ENCODE results near the gene TSC2.
"Not testable (repeated sequence)": the region's sequence is repeated elsewhere in the genome, so short reads cannot be mapped to it uniquely, and the experiment has no call there.

The TSC2 gene

DNA sequence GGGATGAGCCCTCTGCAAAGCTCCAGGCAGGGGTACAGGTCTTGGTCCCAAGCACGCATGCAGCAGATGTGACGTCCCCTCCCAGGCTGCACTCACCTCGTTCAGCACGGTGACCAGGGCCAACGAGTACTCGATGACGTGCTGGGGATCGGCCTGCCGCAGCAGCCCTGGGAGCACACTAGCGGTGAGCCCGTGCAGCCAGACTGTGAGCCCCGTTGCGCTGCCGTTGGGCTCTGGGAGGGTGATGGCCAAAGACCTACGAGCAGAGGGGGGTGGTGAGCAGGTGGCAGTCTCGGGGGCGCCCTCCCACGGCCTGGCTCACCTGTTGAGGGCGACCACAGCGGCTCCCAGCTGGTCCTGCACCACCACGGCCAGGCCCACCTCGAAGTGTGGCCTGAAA lies 58.0 kb downstream of the TSC2 start:
- DNase-seq (ENCODE audit: low read depth) = not testable (repeated sequence)

DNA sequence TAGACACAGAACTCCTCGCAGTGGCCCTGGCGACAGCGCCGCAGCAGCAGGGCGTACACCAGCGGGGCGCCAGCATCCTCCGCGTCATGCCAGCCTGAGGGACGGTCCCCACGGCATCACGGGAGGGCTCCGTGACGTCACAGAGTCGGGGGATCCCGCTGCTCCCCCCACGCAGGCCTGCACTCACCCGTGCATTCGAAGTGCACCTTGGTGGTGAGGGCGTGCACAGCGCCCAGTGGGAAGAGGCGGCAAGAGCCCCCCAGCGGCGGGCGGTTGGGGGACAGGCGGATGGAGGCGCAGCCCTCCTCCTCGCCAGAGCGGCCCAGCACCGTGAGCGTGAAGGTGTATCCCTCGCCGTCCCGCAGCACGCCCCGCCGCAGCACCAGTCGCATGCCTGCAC lies 58.4 kb downstream of the TSC2 start:
- DNase-seq (ENCODE audit: low read depth) = not testable (repeated sequence)

DNA sequence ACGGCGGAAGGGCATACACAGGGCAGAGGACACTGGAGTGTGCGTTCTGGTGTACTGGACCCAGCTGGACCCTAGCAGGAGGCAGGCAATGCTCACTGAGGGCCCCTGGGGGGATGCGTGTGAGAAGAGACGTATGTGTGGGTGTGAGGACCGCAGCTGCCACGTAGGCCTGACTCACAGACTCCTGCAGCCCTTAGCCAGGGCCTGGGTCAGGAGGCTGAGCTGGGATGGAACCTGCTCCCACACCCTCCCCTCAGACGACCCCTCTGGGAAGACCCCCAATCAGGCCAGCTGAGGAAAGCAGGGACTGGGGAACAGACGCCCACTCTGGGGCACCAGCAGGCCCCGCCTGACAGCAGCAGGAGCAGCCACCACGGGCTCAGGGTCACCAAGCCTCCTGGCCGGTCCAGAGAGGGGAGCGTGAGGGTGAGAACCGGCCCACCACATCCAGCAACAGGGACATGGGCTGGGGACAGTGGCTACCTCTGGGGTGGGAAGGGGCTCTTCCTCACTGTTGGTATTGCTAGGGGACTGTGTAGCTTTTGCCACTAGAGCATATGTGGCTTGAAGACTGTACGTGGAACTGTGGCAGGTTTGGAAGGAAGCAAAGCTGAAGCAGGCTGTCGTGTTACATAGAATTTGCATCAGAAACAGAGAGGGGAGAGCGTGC lies 59.5 kb downstream of the TSC2 start:
- not testable (repeated sequence) for DNase-seq (ENCODE audit: low read depth)

DNA sequence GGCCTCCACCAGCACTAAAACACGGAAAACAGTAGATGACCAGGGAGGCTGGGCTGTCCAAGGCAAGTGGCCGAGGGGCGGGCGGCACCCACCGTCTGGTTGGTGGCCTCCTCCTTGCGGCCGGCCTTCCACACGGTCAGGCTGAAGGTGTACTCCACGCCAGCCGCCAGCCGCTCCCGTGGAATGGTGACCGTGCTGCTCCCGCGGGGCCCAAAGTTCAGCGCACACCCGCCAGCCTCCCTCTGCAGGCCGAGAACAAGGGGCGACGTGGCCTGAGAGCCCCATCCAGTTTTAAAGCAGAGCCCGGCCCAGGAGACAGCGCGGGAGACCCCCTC lies 60.0 kb downstream of the TSC2 start:
- DNase-seq (ENCODE audit: low read depth) = not testable (repeated sequence)

DNA sequence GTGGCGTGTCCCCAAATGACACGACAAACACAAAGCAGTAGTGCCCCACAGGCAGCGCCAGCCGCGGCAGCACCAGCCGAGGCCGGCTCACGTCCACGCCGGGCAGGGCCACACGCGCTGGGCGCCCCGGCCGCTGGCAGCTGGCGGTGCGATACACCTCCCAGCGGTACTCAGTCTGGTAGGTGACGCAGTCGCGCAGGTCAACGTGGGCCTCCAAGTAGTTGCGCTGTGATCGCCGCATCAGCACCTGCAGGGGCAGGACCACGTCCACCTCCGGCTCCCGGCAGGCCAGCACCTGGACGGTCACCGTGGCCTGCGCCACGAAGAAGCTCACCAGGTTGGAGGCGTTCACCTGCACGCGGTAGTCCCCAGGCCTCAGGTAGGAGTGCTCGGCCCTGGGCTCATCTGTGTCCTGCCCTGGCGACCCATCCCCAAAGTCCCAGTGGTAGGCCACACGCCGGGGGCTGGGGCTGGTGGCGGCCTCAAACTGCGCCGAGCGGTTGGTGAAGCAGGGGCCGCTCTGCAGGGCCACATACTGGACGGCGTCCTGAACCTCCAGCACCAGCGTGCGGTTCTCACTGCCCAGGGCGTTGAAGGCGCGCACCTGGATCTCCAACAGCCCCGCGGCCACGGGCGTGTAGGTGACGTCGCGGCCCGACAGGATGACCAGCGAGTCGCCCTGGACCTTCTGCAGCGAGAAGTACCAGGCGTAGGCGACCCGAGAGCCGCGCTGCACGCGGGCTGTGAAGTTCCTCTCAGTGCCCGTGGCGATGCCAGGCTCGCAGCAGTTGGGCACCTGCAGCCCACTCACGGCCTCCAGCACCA lies 60.9 kb downstream of the TSC2 start:
- not testable (repeated sequence) for DNase-seq (ENCODE audit: low read depth)

DNA sequence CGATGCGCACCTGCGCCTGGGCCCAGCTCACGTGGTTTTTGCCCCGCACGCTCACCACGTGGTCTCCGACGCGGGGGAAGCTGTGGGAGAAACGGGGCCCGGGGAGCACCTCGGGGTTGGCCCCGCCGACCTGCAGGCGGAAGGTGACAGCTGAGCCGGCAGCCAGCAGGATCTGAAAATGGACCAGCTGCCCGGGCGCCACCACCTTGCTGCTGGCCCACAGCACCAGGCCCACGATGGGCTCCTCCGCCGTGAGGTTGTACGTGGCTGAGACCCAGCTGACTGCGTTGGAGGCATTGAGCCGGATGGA lies 61.4 kb downstream of the TSC2 start:
- not testable (repeated sequence) for DNase-seq (ENCODE audit: low read depth)

DNA sequence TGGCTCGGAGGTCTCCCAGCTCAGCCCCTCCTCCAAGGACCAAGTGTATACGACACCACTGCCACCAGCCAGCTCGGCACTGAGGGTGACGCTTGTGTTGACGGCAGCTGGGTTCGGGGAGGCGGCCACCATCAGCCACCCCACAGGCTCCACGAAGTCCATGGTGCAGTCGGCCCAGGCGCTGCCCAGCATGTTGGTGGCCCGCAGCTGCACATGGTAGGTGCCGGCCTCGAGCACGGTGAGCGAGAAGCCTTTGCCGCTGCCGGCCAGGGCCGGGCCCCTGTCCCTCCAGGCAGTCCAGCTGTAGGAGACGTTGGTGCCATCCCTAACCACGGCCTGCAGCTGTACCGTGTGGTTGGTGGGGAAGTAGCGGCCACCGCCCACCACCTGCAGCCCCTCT lies 62.1 kb downstream of the TSC2 start:
- not testable (repeated sequence) for DNase-seq (ENCODE audit: low read depth)

DNA sequence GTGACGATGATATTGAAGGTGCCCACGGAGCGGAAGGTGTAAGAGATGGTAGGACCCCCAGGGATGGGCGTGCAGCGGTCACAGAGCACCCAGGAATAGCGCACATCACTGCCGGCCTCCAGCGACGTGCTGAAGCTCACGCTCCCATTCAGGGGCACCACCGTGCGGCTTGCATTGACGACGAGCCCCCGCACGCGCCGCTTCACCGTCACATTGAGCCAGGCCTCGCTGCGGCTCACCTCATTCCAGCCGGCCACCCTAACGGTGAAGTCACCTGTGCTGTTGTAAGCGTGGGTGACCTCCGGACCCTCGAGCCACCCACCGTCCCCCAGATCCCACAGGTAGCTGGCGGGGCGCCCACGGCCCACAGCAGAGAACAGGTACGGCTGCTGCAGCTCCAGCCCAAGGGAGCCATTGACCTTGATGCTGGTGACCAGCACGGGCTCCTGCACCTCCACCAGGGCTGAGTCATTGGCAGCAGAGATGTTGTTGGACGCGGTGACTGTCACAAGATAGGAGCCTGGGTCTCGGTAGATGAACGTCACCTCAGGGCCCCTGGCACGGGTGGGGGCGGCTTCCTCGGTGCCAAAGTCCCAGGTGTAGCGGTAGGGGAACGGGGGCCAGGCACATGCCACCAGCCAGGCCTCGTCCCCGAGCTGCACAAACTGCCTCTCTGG lies 62.7 kb downstream of the TSC2 start:
- DNase-seq (ENCODE audit: low read depth) = not testable (repeated sequence)

DNA sequence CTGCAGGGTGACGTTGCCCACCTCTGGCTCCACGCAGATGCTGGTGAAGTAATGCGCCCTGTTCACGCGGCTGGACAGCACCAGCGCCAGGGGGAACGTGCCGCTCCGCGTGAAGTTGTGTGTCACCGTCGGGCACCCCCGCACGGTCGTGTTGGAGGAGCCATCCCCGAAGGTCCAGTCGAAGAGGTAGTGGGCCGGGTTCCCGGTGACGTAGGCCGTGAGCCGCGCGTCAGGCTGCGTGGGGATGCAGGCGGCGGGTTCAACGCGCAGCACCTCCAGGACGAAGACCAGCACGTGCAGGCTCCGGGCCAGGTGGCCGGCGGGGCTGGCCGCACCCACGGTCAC lies 63.2 kb downstream of the TSC2 start:
- not testable (repeated sequence) for DNase-seq (ENCODE audit: low read depth)

DNA sequence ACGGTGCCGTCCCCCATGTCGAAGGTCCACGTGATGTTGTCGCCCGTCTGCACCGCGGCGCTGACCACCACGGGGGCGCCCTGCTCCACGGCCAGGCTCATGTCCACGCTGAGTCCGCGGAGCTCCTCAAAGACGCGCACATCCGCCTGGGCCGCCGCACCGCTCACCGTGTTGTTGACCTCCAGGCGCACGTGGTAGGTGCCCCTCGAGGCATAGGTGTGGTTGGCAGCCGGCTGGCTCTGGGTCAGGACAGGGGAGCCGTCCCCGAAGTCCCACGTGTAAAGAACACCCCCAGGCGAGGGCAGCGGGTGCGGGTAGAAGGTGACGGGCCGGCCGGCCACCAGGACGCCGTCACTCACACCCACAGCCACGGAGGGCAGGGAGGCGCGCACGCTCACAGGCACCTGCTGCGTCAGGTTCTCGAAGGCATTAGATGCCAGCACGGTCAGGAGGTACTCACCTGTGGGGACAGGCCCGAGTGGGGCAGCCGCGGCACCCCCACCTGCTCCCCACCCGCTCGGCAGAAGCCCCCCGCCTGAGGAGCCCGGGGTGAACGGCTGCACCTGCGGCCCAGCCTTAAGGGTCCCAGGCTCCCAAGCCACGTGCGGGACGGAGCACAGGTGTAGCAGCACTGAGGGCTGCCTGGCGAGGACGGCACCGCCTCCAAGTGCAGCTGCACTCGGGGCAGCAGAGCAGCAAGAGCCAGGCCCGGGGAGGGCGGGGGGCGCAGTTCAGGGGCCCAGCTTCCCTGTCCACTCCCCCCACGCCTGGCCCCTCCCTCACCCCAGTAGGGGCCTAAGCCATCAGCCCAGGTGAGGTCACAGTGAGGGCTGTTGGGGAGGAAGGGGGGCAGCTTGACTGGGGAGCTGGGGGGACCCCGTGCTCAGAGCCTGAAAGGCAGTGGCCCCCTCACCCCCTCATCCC lies 63.9 kb downstream of the TSC2 start:
- DNase-seq (ENCODE audit: low read depth) = not testable (repeated sequence)

DNA sequence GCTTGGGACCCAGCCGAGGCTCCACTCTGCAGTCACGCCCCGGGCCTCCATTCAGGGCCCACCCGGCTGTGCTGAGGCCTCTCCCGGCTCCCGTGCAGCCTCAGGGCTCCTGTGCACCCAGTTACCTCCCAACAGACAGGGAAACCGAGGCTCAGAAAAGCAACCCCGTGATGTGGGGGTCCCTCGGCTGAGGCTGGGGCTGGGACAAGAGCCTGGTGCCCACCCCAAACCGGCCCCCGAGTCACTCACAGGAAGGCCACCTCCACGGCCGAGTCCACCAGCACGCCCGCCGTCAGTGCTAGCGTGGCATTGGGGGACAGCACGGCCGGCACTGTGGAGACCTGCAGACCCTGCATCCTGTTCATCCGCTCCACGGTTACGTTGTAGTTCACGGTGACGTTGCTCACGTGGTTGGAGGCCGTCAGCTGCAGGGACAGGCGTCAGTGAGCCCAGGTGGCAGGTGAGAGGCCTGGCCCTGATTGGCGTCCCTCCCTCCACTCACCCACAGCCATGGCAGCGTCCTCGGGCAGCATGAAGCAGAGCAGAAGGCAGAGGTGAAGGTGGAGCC lies 64.8 kb downstream of the TSC2 start:
- DNase-seq (ENCODE audit: low read depth) = not testable (repeated sequence)

DNA sequence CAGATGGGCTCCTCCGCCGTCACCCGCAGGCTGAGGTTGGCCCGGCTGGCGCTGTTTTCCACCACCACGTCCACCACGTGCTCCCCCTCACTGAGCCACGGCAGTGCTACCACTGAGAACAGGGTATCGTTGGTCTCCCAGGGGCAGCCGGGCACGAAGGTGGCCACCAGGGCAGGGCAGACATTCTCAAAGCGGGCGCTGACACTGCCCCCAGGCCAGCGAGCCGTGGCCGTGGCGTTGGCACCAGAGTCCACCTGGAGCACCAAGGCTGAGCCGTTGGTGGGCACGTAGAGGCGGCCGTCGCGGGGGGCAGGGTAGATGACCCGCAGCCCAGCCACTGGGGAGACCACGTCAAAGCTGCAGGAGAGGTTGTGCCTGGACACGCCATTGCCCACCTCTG lies 66.4 kb downstream of the TSC2 start:
- DNase-seq (ENCODE audit: low read depth) = not testable (repeated sequence)

DNA sequence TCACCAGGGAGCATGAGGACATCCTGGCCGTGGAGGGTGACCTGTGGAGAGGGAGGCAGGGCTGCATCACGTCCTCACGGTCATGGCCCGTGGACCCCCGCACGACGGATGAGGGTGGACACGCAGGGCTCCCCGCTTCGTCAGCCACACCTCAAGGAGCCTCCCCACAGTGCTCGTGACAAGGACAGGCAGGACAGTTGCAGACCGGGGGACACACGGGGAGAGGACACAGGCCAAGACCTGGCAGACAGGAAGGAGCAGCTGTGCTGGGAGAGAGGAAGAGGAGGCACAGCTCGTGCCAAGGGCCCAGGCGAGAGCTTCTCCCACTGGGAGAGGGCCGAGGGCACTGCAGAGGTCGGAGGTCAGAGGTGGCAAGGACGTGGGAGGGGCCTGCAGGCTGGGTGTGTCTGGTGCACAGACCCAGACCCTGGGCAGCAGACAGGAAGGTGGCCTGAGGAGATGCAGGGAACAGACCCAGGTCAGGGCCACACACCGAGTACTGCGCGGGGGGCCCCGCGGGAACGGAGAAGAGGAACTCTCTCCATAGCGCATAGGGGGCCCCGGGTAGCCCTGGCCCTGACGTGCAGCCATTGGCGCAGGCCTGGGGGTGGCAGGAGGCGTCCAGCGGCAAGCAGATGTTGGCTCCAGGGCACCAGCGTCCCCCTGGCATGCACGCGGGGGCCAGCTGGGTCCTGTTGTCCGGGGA lies 67.3 kb downstream of the TSC2 start:
- DNase-seq (ENCODE audit: low read depth) = not testable (repeated sequence)

DNA sequence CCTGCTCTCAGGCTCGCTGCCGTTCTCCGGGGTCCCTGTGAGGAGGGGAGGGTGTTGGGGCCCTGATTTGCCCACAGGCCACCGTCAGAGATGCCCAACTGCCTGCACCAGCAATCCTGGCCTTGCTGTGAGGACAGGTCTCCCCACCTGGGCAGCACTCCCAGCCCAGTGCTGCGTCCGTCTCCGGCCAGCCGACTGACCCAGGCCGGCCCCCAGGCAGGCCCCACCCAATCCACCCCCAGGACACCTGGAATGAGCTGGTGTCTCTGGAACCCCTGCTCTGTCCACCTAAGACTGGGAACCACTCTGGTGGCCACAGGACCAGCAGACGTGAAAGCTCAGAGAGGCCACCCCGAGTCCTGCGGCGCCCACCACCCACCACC lies 67.8 kb downstream of the TSC2 start:
- DNase-seq (ENCODE audit: low read depth) = no peak

DNA sequence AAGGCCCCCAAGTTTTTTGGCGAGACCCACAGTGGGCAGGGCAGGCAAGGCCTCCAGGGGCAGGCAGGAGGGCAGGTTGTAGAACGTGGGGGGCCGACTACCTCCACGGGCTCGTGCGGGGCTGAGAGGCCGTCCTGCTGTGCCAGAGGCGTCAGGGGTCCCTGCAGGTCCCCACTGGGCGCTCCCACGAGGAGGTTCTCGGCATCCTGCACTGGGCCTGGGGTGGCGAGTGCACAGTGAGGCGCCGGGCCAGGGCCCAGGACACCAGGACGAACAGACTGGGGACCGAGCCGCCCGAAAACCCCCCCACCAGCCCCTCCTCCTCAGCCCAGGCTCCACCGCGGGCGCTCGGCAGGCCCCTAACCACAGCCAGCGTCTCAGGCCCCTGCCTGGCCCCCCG lies 68.6 kb downstream of the TSC2 start:
- DNase-seq (ENCODE audit: low read depth) = not testable (repeated sequence)

DNA sequence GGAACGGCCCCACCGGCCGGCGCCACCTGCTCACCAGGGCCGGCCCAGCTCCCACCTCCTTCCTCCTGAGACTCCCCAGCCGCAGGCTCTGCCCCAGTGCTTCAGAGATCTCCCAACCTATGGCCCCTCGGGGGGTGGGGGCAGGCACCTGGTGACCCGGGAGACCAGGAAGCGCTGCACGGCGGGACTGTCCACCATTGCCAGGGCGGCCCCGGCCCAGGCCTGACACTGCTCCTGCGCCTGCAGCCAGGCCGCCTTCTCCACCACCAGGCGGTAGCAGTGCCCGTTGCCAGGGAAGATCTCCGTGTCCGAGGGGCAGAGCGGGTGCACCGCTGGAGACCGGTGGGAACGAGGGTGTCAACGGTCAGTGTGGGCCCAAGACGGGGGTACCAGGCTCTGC lies 69.6 kb downstream of the TSC2 start:
- DNase-seq (ENCODE audit: low read depth) = not testable (repeated sequence)

DNA sequence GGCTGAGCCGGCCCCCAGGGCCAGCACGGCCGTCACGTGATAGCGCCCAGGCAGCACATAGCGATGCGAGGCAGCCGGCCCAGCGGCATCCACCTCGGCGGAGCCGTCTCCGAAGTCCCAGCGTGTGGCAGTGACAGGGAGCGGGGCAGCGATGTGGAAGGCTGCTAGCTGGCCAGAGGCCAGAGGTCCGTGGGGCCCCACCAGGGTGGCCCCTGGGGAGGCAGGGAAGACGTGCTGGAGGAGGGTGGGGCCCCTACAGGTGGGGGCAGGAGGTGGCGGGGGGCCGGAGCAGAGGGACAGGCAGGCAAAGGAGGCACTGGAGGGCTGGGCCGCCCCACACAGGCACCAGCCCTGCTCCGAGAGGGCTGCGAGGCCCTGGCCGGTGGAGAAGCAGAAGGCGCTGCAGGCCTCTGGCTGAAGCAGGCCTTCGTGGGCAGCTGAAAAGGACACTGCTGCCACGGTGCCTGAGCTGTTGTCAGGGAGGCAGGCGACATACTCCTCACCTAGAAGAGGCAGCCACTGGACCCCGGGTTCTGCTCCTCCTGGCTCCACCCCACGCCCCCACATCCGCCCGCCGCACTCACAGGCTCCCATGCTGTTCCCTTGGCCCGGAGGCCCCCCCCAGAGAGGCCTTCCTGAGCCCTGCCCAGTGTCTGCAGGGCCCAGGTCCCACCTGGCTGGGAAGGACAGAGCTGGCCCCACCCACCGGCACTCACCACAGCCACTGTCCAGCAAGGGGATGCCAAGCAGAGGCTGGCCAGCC lies 70.4 kb downstream of the TSC2 start:
- DNase-seq (ENCODE audit: low read depth) = not testable (repeated sequence)

DNA sequence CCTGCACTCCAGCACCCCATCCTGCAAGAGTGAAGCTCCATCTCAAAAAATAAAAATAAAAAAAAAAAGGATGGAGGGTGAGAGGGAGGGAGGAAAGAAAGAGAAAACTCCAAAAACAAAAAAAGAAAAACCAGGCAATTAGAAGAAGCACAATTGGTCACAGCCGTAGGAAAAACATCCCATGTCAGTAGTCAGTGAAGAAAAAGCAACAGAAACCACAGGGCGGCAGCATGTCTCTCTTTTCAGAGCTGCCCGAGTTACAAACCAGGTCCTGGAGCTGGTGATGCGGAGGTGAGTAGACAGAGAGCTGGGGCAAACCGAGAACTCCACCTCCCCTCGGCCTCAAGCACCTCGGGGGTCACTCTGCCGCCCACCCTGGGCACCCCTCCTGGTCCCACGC lies 73.5 kb downstream of the TSC2 start:
- not testable (repeated sequence) for DNase-seq (ENCODE audit: low read depth)

DNA sequence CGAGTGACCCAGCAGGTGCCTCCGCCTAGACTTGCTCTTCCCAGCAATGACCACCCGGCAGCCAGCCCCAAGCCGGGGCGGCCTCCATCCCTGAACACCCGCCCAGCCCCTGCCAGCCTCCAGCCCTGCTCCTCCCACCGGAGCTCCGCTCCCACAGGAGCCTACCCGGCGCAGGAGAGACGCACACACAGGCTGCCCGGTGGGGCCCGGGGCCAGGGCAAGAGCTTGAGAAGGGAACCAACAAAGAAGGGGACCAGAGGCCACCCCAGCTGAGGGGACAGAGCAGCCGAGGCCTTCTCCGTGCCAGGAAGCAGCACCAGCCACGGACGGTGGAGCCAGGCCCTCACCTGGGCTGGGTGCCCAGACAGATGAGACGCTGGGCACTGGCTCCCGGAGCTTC lies 74.1 kb downstream of the TSC2 start:
- DNase-seq (ENCODE audit: low read depth) = no peak

DNA sequence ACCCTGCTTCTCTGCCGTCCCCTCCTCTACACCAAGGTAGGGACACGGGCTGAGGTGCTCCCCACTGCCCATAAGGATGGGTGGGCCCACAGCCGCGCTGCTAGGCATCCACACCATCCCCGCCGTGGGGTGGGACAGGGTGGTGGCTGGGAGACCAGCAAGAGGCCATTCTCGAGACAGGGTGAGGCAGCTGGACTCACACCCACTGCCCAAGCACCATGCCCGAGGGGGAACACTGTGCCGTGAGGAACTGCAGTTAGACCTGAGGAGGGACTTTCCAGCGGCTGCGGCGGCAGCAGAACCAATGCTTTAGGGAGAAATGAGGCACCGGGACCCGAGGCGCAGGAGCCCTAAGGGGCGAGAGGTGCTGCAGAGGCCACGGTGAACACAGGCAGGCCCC lies 74.6 kb downstream of the TSC2 start:
- no peak for DNase-seq (ENCODE audit: low read depth)
